Measurements from ENCODE around the gene FCMR.

DNA sequence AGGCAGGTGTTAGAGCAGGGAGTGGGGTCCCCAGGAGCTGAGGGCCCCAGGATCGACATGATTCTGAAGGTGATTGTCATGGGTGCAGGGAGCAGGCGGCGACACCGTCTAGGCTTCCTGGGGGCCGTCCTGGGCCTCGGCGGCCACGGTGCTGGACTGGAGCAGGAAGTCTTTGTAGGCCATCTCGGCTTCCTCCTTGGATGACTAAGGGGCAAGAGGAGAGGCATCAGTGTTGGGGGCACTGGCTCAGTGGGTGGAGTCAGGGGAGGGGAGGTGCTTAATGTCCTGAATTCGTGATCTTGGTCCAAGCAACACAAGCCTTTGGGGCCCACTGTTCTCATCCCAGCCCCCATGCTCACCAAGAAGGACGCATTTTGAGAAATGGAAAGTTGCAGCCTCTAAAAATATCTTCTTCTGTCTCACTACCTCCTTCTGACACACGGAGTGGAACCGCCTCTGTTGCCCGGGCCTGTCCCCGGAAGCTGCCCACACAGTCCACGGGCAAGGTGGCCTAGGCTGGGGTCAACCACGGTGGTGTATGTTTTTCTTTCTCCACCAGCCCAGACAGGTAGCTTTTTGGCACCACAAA lies 8.6 kb upstream of the FCMR start:
- TF ChIP-seq, protein P1, sequence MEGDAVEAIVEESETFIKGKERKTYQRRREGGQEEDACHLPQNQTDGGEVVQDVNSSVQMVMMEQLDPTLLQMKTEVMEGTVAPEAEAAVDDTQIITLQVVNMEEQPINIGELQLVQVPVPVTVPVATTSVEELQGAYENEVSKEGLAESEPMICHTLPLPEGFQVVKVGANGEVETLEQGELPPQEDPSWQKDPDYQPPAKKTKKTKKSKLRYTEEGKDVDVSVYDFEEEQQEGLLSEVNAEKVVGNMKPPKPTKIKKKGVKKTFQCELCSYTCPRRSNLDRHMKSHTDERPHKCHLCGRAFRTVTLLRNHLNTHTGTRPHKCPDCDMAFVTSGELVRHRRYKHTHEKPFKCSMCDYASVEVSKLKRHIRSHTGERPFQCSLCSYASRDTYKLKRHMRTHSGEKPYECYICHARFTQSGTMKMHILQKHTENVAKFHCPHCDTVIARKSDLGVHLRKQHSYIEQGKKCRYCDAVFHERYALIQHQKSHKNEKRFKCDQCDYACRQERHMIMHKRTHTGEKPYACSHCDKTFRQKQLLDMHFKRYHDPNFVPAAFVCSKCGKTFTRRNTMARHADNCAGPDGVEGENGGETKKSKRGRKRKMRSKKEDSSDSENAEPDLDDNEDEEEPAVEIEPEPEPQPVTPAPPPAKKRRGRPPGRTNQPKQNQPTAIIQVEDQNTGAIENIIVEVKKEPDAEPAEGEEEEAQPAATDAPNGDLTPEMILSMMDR (IDR thresholded peaks at IDR 0.05): no peak
- no peak for TF ChIP-seq EZH2 (IDR thresholded peaks at IDR 0.05; ENCODE audit: borderline replicate concordance, insufficient read depth, low read depth, low read length, poor library complexity, severe bottlenecking)

All from B cell (primary cell).